HG03108 (cell line): ENCODE measurements around the gene TMEM215.
"Not testable (repeated sequence)": the region's sequence is repeated elsewhere in the genome, so short reads cannot be mapped to it uniquely, and the experiment has no call there.

Source experiments
- ATAC-seq: cut with Tn5 transposase; IDR thresholded peaks from one replicate; pipeline ENCODE4 v1.9.1; 2021; ENCODE audit warnings: moderate library complexity; ENCODE audit not compliant: unreplicated experiment

The TMEM215 gene, protein sequence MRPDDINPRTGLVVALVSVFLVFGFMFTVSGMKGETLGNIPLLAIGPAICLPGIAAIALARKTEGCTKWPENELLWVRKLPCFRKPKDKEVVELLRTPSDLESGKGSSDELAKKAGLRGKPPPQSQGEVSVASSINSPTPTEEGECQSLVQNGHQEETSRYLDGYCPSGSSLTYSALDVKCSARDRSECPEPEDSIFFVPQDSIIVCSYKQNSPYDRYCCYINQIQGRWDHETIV

DNA sequence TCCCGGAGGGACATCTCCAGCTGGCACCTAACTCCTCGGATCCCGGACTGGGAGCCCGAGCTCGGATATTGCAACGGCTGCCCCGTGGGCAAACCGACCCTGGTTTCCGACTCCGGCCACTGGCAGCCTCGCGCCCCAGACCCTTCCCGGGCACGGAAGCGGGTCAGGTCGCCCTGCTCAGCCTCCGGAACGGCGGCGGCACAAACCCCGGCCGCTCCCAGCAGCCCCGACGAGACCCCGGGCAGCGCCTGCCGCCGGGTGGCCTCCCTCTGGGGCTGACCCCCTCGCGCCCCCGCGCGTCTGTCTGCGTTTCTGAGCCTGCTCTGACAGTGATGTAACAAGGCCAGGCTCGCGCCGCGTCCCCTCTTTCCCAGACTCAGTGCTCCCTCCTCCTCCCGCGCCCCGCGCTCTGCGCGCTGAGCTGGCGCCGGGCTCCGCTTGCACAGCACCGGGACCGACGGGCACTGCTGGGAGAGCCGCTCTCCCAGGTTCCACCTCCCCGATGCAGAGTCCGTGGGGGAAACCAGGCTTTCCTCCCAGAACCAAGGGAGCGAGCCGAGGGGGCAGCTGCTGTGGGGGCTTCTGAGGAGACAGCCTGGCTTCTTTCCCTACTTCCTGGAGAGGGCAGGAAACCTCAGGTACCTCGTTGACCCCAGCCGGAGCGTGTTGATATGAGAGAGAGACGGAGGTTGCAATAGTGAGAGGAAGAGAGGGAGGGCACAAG lies at the start of gene TMEM215:
Gene TMEM215 (plus strand): TSS at position 373 of the 724 bp plus-strand sequence. CDS start 644 bp downstream, outside the sequence.
- no peak for ATAC-seq

DNA sequence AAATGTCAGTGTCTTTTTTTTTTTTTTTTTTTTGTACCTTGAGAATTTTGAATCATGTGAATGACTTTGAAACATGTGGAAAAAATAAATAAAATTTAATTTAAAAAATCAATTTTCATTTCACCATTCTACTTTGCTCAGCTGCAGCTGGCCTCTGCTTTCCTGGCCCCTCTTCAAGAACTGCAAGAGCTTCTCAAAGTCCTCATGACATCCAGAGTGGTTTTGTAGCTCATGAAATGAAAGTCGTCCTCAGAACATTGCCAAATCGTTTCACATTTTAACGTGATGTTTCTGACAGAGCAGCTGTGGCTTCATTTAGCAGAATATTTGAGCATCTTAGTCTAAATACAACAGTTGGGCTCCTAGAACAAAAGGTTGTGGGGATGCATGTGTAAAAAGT lies 47.9 kb upstream of the TMEM215 start:
- no peak for ATAC-seq

DNA sequence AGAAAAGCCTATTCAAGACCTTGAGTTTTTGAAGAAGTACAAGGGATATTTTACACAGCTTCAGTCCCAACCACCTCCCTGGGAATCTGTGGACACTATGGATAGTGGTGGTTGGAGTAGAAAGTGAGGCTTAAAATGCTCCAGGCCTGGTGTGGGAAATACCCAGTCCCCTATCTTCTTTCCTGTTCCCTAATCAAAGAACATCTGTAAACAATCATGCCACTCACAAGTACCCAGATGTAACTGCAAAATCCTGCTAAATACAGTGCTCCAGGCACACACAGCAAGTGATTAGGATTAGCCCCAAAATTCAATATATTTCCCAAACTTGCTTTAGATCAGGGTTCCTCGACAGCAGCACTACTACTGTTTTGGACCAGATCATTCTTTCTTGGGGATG lies 46.0 kb upstream of the TMEM215 start:
- ATAC-seq, result no peak

- no peak for ATAC-seq
Measured at GRCh38 chr9:32738501-32739172, 44.7 kb upstream of the TMEM215 start.

- no peak for ATAC-seq
Measured at GRCh38 chr9:32741706-32742105, 41.6 kb upstream of the TMEM215 start.

- ATAC-seq, result no peak
Measured at GRCh38 chr9:32742296-32742695, 41.0 kb upstream of the TMEM215 start.

DNA sequence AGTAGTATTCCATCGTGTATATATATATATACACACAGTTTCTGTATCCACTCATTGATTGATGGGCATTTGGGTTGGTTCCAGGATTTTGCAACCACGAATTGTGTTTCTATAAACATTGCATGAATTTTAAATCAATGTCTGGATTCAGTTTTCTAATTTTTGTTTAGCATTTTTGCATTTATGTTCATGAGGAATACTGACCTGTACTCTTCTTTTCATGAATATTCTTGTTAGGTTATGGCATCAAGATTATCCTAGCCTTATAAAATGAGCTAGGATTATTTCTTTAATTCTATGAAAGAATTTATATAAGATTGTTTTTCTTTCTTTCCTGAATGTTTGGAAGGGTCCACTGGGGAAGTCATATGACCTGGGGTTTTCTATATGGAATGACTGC lies 35.3 kb upstream of the TMEM215 start:
- ATAC-seq, result no peak

DNA sequence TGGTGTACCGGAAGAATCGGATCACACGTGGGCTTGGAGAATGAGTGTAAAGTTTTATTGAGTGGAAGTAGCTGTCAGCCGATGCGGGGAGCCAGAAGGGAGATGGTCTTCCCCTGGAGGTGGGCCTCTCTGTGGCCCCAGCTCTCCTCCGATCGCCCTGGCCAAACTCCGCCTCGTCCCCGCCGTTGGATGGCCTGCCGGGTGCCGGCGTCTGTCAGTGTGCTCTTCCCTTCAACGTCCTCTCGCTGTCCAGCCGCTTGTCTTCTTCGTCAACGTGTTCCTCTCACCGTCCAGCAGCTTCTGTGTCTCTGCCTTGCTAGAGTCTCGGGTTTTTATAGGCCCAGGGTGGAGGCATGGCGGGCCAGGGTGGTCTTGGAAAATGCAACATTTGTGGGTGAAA lies 27.6 kb upstream of the TMEM215 start:
- ATAC-seq, result no peak

GRCh38 chr9:32764139-32764538 lies 19.2 kb upstream of the TMEM215 start:
- no peak for ATAC-seq

- ATAC-seq, result no peak
Measured at GRCh38 chr9:32775283-32775682, 8.1 kb upstream of the TMEM215 start.

- no peak for ATAC-seq
Measured at GRCh38 chr9:32776201-32776600, 7.1 kb upstream of the TMEM215 start.

DNA sequence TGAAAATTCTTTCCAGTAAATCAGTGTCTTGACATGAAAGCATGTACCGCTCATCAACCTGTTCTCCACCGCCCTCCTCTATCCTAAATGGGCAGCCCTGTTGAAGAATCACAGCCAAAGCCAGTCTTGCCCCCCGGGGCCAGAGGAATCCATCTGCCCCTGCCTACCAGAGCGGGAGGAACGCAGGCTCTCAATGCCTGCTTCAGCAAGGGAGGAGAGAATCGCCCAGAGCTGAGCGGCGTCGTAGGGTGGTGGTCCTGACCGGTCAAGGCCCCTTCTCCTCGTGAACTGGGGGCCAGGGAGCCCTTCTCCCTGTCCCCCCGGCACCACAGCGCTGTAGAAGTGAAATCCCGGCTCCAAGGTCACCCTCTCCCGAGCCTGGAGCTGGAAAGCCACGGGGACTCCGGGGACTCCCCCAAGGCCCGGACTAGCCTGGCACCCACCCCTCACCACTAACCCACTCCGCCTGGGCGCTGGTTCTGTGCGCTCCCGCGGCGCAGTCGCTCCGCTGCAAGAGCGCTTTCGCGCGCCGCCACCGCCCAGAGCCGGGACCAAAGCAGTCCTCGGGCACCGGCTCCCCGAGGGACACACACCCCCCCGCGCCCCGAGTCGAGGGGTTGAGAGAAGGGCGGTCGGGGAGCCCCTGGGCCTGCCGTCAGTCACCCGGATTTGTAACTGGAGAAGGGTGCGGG lies 718 bp upstream of the TMEM215 start:
- ATAC-seq, result no peak

DNA sequence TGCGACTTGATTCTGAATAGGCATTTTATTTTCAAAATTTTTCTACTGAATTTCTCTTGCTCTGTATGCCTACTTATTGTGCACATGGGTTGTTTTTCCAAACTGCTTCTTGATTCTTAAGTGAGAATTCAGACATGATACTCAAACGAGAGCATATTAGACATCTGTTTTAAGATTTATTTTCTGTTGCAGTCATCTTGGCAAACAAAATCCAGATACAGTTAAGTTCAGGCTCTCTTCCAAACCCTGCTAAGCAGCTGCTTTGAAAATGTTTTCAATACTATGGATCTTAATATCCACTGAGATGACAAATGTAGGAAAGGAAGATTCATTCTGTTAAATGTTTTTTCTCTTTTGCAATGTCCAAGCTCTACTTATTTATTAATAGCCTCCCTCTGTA lies 4.5 kb downstream of the TMEM215 start:
- ATAC-seq, result no peak

GRCh38 chr9:32796015-32796414 lies 12.7 kb downstream of the TMEM215 start:
- ATAC-seq, result not testable (repeated sequence)

GRCh38 chr9:32801530-32801929 lies 18.2 kb downstream of the TMEM215 start:
- ATAC-seq, result no peak

DNA sequence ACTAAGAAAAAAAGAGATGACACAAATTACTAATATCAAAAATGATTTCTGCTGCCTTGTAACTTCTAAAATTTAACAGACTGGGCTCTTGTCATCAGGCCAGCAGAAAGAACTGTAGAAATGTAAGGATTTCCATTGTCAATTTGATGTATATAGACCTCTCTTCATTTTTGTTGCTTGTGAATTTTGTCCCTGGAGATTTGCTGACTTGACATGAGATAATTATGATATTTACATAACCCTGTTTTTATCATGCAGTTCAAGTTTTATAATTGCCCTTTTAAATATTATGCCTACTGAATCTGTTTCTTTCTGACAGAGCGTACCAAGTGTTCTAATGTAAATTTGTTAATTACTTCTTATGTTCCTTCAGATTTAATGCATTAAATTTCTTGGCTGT lies 23.9 kb downstream of the TMEM215 start:
- ATAC-seq, result no peak

DNA sequence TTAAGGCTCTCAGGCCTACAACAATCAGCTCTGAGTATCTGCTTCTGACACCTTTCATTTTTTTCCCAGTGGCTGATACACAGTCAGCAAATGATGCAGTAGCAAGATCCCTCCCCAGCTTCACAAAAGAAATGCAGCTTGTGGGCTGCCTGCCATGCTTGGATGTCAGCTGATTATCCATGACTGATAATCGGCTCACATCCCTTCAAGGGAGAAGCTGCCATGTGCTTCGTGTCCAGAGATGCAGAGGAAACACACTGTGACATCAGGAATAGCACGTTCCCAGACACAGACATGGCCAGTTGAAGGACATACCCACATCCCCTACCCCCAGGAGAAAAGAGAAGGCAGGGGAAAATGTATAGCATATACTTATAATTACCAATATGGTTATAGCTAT lies 27.9 kb downstream of the TMEM215 start:
- ATAC-seq, result no peak

DNA sequence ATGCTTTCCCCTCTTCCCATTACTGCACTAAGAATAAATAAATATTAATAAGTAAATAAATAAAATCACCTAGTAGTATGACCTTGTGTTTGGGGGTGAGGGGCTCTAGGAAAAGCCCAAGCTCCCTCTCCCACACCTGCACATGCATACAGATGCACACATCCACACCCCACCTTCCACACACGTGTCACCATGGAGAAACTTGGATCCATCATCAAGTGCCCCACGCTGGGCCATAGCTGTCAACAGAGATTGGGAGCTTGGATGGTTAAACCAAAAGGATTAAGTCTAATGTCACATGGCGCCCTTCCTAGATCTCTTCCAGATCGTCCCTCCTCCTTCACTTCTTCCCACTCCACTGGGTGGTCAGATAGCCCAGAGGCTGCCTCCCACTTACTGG lies 37.0 kb downstream of the TMEM215 start:
- no peak for ATAC-seq

- no peak for ATAC-seq
Measured at GRCh38 chr9:32823101-32823500, 39.8 kb downstream of the TMEM215 start.

DNA sequence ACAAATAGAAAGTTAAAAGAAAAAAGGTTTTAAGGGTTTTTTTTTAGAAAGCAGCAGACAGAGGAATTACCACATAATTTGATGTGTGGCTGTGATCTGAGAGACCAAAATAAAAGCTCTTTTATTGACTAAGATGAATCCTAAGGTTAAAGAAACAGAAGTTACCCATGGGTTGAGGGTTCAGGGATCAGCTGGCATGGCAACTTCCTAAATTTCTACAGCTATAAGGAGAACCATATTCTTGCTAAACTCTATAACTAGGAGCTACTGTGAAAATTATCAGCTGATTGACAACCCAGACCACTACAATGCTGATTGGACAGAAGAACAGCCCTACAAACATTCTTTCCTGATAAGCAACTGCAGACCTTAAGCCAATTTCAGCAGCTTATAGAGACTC lies 40.2 kb downstream of the TMEM215 start:
- no peak for ATAC-seq

- no peak for ATAC-seq
Measured at GRCh38 chr9:32825203-32825602, 41.9 kb downstream of the TMEM215 start.

- ATAC-seq, result no peak
Measured at GRCh38 chr9:32828861-32829260, 45.5 kb downstream of the TMEM215 start.
